DND-41 (cell line): ENCODE data around the gene CCDC92B.

ENCODE experiments used
- CTCF ChIP-seq: IDR thresholded peaks from 2 replicates; pipeline ENCODE4 v1.5.1; 2012; ENCODE audit warnings: borderline replicate concordance, low read length, moderate library complexity, mild to moderate bottlenecking; ENCODE audit not compliant: poor library complexity, severe bottlenecking; ENCODE audit errors: extremely low read depth
- EZH2 ChIP-seq: IDR thresholded peaks from 3 replicates; pipeline ENCODE4 v1.6.1; 2012; ENCODE audit warnings: borderline replicate concordance, low read depth, mild to moderate bottlenecking, moderate library complexity, low read length, inconsistent platforms; ENCODE audit not compliant: severe bottlenecking

- peak; percentile 18 for TF ChIP-seq CTCF
- no peak for TF ChIP-seq EZH2
These were observed 47.0 kb upstream of the CCDC92B start, which contains the start of gene RAP1GAP2 for GRCh38 chr17:2796164-2797125.
